Fibroblast of lung (primary cell): ENCODE data around the gene IP6K2.

Experiments
- CTCF ChIP-seq, 2 donors: IDR thresholded peaks in 1 of 2; conservative IDR thresholded peaks in 1 of 2; 1 replicate in 1 of 2; 2 replicates in 1 of 2; pipeline ENCODE4 v1.5.1; 2011 to 2012; ENCODE audit warnings: low read length in 2 of 2, control low read depth in 1 of 2, inconsistent platforms in 1 of 2, low read depth in 1 of 2, mild to moderate bottlenecking in 1 of 2
- EZH2 ChIP-seq: IDR thresholded peaks from 2 replicates; pipeline ENCODE4 v1.5.1; 2012; ENCODE audit warnings: low read length, control low read depth, mild to moderate bottlenecking; ENCODE audit errors: missing control alignments

- no peak for TF ChIP-seq CTCF (conservative IDR thresholded peaks at IDR 0.05 in 1 of 2, IDR thresholded peaks at IDR 0.05 in 1 of 2; ENCODE audit: low read depth in 1 of 2, low read length in 2 of 2)
- TF ChIP-seq EZH2: no peak
Observed at GRCh38 chr3:48716982-48717746, at the start of gene IP6K2.
